ENCODE results near the gene ZNF385A. TPM values are rescaled to one million over a fixed set of nuclear protein-coding genes. Genes with fewer than 3 reads are reported as not detected.
"Not testable (repeated sequence)": the region's sequence is repeated elsewhere in the genome, so short reads cannot be mapped to it uniquely, and the experiment has no call there.

The ZNF385A gene
- polyA plus RNA-seq, 5 donors: 8.8 to 16.8 (median 10.3) TPM

- no peak for DNase-seq
Observed at GRCh38 chr12:54329759-54330158, 54.8 kb downstream of the ZNF385A start.

DNA sequence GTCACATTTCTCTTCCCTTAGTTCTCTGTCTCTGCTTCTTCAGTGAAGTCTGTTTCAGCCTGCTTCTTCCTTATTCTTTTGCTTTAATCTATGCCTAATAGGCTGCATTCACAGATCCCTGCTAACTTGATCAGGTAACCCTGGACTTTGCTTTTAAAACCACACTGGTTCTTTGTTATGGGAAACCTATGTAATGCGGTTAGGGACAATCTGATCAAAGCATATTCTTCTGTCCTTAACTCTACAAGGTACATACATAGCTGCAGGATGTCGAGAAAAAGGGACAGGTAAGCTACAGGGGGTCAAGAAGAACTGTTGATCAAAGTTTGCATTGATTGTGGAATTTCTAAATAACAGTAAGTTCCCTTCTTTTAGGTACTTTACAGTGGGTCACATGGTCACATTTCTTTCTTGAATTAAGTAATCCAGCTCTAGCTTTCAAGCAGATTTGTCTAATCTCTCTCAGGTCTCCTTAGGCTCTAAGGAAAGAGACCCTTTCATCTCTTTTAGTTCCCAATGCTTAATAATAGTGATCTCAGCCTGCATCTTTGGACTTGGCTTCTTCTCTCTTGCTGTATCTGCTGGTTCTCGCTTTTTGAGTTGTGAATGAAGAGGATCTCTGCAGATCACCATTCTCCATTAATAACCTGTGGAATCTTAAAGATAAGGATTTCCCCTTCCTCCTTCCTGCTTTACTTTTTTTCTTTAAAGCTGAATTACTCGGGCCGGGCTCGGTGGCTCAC lies 55.8 kb downstream of the ZNF385A start:
- DNase-seq: no peak

- DNase-seq: not testable (repeated sequence)
Observed at GRCh38 chr12:54325442-54326109, 59.0 kb downstream of the ZNF385A start.

DNA sequence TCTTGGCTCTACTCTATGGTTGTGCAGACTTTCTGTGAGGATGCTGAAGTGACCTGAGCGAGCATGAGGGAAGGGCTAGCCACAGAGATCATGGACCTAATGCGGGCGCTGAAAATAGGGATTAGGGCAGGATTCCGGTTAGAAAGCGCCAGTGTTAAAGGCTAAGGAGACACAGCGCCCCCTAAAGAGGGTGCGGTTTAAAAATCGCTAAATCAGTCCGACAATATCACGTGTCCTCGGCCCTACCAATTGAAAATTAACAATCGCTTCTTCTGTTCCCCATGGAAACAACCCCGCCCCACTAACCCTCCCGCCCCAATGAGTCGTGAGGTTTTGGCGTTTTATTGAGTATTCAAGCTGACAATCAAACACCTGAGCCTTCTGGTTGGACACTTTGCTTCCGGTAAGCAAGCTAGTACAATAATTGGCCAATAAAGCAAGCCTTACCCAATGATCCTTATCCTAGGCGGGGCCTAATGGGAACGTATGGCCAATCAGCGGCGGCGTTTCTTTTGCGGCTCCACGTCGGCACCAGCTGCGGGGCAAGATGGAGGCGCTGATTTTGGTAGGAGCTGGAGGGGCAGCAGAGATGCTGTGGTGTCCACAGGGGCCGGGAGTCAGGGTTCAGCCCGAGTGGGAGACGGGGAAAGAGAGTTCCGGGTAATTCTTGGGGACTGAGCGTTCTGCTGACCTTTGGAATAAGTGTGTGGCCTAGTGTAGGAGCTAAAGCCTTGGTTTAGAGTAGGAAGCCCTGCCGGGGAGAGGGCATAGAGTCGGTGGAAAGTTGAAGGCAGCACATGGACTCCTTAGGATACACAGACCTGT lies 59.7 kb downstream of the ZNF385A start, which contains the start of gene COPZ1:
Gene COPZ1, plus strand, starts transcription at position 515 of the 825 bp plus-strand sequence. Its CDS starts 33 bp downstream, at position 548.
- DNase-seq: peak; percentile 95 to 97

GRCh38 chr12:54321363-54321762 lies 63.2 kb downstream of the ZNF385A start:
- DNase-seq: no peak

Other genes starting within 250 kb of the ZNF385A start
- gene SMUG1, start 195.7 kb downstream of the ZNF385A start, polyA plus RNA-seq (ENCODE audit: insufficient read depth in 1 of 5, insufficient read length in 5 of 5, low replicate concordance in 1 of 5): 10 to 100 TPM; 29.1 to 32.4 (median 30.8) TPM
- gene CBX5, start 104.6 kb downstream of the ZNF385A start, polyA plus RNA-seq (ENCODE audit: insufficient read depth in 1 of 5, insufficient read length in 5 of 5, low replicate concordance in 1 of 5): 100 to 1,000 TPM in 4 of 5 donors, 10 to 100 TPM in 1; 78.1 to 132 (median 110) TPM
- gene HNRNPA1, start 104.0 kb downstream of the ZNF385A start, polyA plus RNA-seq (ENCODE audit: insufficient read depth in 1 of 5, insufficient read length in 5 of 5, low replicate concordance in 1 of 5): 1,000 to 10,000 TPM; 3,197 to 4,469 (median 3,770) TPM
- 1 to 10 TPM; 4.8 to 8.8 (median 6.1) TPM for gene NFE2, start 83.7 kb downstream of the ZNF385A start, polyA plus RNA-seq (ENCODE audit: insufficient read depth in 1 of 5, insufficient read length in 5 of 5, low replicate concordance in 1 of 5)
- gene COPZ1, start 59.6 kb downstream of the ZNF385A start, polyA plus RNA-seq (ENCODE audit: insufficient read depth in 1 of 5, insufficient read length in 5 of 5, low replicate concordance in 1 of 5): 100 to 1,000 TPM; 204 to 224 (median 218) TPM
- under 1 TPM; 0.16 to 0.45 (median 0.19) TPM for gene GPR84, start 20.2 kb downstream of the ZNF385A start, polyA plus RNA-seq (ENCODE audit: insufficient read depth in 1 of 5, insufficient read length in 5 of 5, low replicate concordance in 1 of 5)
- 10 to 100 TPM; 58.0 to 62.7 (median 62.3) TPM for gene ITGA5, start 34.5 kb upstream of the ZNF385A start, polyA plus RNA-seq (ENCODE audit: insufficient read depth in 1 of 5, insufficient read length in 5 of 5, low replicate concordance in 1 of 5)
- under 1 TPM in 3 of 5 donors, not detected in 2; 0.13 to 0.24 (median 0.15) TPM for gene GTSF1, start 88.9 kb upstream of the ZNF385A start, polyA plus RNA-seq (ENCODE audit: insufficient read depth in 1 of 5, insufficient read length in 5 of 5, low replicate concordance in 1 of 5)
- gene NCKAP1L, start 113.0 kb upstream of the ZNF385A start, polyA plus RNA-seq (ENCODE audit: insufficient read depth in 1 of 5, insufficient read length in 5 of 5, low replicate concordance in 1 of 5): 1 to 10 TPM; 5.4 to 7.3 (median 6.6) TPM
- gene PDE1B, start 164.9 kb upstream of the ZNF385A start, polyA plus RNA-seq (ENCODE audit: insufficient read depth in 1 of 5, insufficient read length in 5 of 5, low replicate concordance in 1 of 5): 1 to 10 TPM; 2.4 to 4.4 (median 4.0) TPM
- gene PPP1R1A, start 203.9 kb upstream of the ZNF385A start, polyA plus RNA-seq (ENCODE audit: insufficient read depth in 1 of 5, insufficient read length in 5 of 5, low replicate concordance in 1 of 5): 1 to 10 TPM; 2.3 to 6.9 (median 3.0) TPM